ENCODE measurements around the gene MAGI1. TPM values are rescaled to one million over a fixed set of nuclear protein-coding genes. Genes with fewer than 3 reads are reported as not detected.

The MAGI1 gene
- total RNA-seq, 4 donors from 2014 or later: 49.5 to 72.1 (median 67.6) TPM

DNA sequence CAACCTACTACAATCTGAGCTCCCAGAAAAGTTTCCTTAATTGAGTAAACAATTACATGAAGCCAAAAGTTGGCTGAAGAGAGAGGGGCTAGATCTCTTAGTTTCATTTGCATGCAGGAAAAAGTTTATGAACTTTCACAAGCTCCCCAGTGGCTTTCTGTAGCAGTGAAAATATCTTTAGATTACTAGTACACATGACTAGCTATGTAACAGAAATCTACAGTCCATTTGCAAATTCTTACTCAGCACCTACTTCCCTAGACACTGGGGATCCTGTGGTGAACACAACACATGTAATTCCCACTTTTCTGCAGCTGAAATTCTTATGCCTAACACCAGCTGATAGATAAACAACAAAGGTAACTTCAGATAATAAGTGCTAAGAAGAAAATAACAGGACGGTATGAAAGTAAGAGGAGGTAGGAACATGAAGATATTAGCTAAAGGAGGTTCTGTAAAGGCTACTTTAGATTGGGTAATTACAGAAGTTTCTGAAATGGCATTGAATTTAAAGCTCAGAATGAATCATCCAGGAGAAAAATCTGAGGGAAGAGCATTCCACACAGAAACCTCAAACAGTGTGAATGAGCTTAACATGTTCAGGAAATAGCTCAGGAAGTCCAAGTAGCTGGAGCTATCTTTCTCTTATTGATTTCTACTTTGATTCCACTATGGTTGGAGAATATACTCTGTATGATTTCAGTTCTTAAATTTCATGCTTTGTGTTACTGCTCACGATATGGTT lies 204.8 kb downstream of the MAGI1 start:
- no peak for TF ChIP-seq POLR2A (IDR thresholded peaks at IDR 0.05)
- TF ChIP-seq, protein P1, sequence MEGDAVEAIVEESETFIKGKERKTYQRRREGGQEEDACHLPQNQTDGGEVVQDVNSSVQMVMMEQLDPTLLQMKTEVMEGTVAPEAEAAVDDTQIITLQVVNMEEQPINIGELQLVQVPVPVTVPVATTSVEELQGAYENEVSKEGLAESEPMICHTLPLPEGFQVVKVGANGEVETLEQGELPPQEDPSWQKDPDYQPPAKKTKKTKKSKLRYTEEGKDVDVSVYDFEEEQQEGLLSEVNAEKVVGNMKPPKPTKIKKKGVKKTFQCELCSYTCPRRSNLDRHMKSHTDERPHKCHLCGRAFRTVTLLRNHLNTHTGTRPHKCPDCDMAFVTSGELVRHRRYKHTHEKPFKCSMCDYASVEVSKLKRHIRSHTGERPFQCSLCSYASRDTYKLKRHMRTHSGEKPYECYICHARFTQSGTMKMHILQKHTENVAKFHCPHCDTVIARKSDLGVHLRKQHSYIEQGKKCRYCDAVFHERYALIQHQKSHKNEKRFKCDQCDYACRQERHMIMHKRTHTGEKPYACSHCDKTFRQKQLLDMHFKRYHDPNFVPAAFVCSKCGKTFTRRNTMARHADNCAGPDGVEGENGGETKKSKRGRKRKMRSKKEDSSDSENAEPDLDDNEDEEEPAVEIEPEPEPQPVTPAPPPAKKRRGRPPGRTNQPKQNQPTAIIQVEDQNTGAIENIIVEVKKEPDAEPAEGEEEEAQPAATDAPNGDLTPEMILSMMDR (IDR thresholded peaks at IDR 0.05): no peak
- no peaks in the 10 kb centered on the region for H3K36me3 ChIP-seq
- H3K4me3 ChIP-seq: no peak overlapping the region
- H3K27me3 ChIP-seq: no peaks in the 10 kb centered on the region
- no peaks in the 10 kb centered on the region for H3K9me3 ChIP-seq
- no peak for DNase-seq
- no peak overlapping the region for H3K27ac ChIP-seq
- no peaks in the 10 kb centered on the region for H3K4me1 ChIP-seq

DNA sequence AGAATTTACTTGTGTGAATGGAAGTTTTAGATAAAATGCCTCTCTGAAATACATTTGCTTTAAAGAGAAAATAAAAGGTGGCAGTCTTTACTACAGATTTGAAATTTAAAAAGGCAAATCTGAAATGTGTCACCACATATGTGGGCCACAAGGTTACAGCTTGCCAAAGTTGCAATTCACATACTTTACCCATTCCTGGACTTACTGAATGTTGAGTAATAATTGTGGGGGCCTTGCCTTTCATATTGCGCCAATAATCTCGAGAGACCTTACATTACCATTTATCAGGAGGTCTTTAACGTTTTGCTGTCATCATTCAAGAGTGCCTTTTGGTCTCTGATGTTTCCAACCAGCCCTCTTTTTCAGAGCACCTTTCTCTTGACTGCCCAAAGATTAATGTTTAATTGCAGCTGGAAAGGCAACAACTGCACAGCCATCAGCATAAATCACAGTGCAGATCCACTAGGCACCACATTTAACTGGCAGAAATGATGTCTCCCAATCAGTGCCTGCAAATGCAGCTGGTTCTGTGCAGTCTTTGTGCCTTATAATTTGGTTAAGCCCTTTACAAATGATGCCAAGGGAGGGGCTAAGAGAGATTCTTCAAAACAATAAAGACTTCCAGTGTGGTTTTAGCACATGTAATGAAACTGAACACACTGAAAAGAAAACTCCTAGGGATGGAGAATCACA lies 206.8 kb downstream of the MAGI1 start:
- H3K4me3 ChIP-seq: no peak overlapping the region
- no peaks in the 10 kb centered on the region for H3K27me3 ChIP-seq
- no peaks in the 10 kb centered on the region for H3K9me3 ChIP-seq
- no peak for DNase-seq
- no peaks in the 10 kb centered on the region for H3K36me3 ChIP-seq
- no peak overlapping the region for H3K27ac ChIP-seq
- H3K4me1 ChIP-seq: no peaks in the 10 kb centered on the region
- TF ChIP-seq, protein P1 (IDR thresholded peaks at IDR 0.05): no peak
- no peak for TF ChIP-seq POLR2A (IDR thresholded peaks at IDR 0.05)

DNA sequence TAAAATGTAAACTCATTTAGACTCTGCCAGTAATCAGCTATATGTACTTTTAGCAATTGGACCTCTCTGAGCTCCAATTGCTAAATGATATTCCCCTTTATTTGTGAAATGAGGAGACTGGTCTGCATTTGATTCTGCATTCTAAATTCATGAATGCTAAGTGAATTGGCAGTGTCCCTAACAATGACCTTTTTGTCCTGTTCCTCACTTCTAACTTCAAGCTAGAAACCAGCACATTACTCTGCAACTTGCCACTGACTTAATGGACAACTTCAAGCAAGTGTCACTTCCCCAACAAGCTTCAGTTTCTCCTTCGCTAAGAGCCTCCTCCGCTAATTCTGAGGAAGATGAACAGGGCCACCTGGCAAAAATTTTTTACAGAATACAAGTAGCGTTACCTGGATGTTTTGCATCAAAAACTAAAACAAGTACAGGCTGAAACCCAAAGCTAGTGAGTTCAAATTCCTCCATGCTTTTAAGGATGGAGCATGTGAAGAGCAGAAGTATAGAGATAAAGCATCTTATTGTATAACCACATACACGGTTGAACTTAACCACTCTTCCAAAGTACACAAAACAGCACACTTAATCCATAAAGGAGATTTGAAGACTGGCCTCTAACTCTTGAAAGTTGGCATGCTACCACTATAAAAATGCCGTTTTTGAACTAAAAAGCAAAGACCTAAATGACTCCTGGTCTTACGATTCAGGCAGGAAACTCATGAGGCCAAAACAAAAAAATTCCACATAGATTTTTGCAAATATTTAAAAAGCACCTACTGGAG lies 207.6 kb downstream of the MAGI1 start:
- Histone ChIP-seq H3K9me3 (no peaks in the 10 kb centered on the region), H3K27ac (no peak overlapping the region), H3K36me3 (no peaks in the 10 kb centered on the region), H3K4me1 (no peaks in the 10 kb centered on the region), H3K4me3 (no peak overlapping the region), H3K27me3 (no peaks in the 10 kb centered on the region)
- no peak for DNase-seq
- no peak for TF ChIP-seq POLR2A (IDR thresholded peaks at IDR 0.05)
- TF ChIP-seq, protein P1 (IDR thresholded peaks at IDR 0.05): no peak

- Histone ChIP-seq H3K36me3 (no peaks in the 10 kb centered on the region), H3K27me3 (no peaks in the 10 kb centered on the region), H3K4me3 (no peak overlapping the region), H3K4me1 (no peaks in the 10 kb centered on the region), H3K27ac (no peak overlapping the region), H3K9me3 (no peaks in the 10 kb centered on the region)
- DNase-seq: no peak
- TF ChIP-seq, protein P1 (IDR thresholded peaks at IDR 0.05): no peak
- TF ChIP-seq POLR2A (IDR thresholded peaks at IDR 0.05): no peak
Measured at GRCh38 chr3:65829228-65829627, 209.5 kb downstream of the MAGI1 start.

GRCh38 chr3:65828706-65829105 lies 210.0 kb downstream of the MAGI1 start:
- Histone ChIP-seq H3K4me1 (no peaks in the 10 kb centered on the region), H3K4me3 (no peak overlapping the region)

More at GRCh38 chr3:65828706-65829105, 210.0 kb downstream of the MAGI1 start:
- Histone ChIP-seq H3K36me3 (no peaks in the 10 kb centered on the region), H3K27ac (no peak overlapping the region), H3K27me3 (no peaks in the 10 kb centered on the region), H3K9me3 (no peaks in the 10 kb centered on the region)
- TF ChIP-seq, protein P1 (IDR thresholded peaks at IDR 0.05): no peak
- no peak for TF ChIP-seq POLR2A (IDR thresholded peaks at IDR 0.05)
- DNase-seq: no peak
